ENCODE measurements around the gene ZNF827. TPM values are rescaled to one million over a fixed set of nuclear protein-coding genes. Genes with fewer than 3 reads are reported as not detected.

ZNF827 gene
- total RNA-seq, 4 donors from 2014 or later, result 7.2 to 16.1 (median 10.9) TPM

GRCh38 chr4:145851511-145852201, 87.0 kb downstream of the ZNF827 start:
- in situ Hi-C loops (cut with MboI; ENCODE audit: low sequenced_read_pairs in 4 of 4), result no loop called here
- Histone ChIP-seq H3K4me1 (no peaks in the 10 kb centered on the region), H3K27me3 (no peaks in the 10 kb centered on the region), H3K9me3 (no peaks in the 10 kb centered on the region), H3K27ac (no peak overlapping the region), H3K4me3 (no peak overlapping the region), H3K36me3 (no peaks in the 10 kb centered on the region)
- no peak for ATAC-seq
- DNase-seq, result no peak
- intact Hi-C loops (cut with DNase I; ENCODE audit: low total_unique reads), result no loop called here
- TF ChIP-seq CTCF (IDR thresholded peaks at IDR 0.05 in 4 of 5, conservative IDR thresholded peaks at IDR 0.05 in 1 of 5) (no peak), POLR2A (IDR thresholded peaks at IDR 0.05) (no peak)

GRCh38 chr4:145847764-145848163, 90.9 kb downstream of the ZNF827 start:
- H3K36me3 ChIP-seq, result peaks cover 0 to 6% of the 10 kb centered on the region in 2 donors
- intact Hi-C loops (cut with DNase I; ENCODE audit: low total_unique reads), result loop anchor here (10.0 kb wide), 1 partner anchor 327 kb away; the partner anchor contains the start of gene LSM6
- no peak for TF ChIP-seq CTCF (IDR thresholded peaks at IDR 0.05 in 4 of 5, conservative IDR thresholded peaks at IDR 0.05 in 1 of 5)
- TF ChIP-seq POLR2A (IDR thresholded peaks at IDR 0.05), result no peak
- no peaks in the 10 kb centered on the region for H3K9me3 ChIP-seq
- H3K27me3 ChIP-seq, result no peaks in the 10 kb centered on the region
- in situ Hi-C loops (cut with MboI; ENCODE audit: low sequenced_read_pairs in 4 of 4), result no loop called here
- H3K4me3 ChIP-seq, result no peak overlapping the region
- no peak overlapping the region for H3K27ac ChIP-seq
- no peak for DNase-seq
- peaks cover under 1 to 2% of the 10 kb centered on the region in 2 donors for H3K4me1 ChIP-seq
- ATAC-seq, result no peak

- in situ Hi-C loops (cut with MboI; ENCODE audit: low sequenced_read_pairs in 4 of 4), result no loop called here
- Histone ChIP-seq H3K4me1 (peaks cover 8 to 10% of the 10 kb centered on the region in 2 donors), H3K36me3 (peaks cover 0 to 6% of the 10 kb centered on the region in 2 donors), H3K9me3 (no peaks in the 10 kb centered on the region), H3K27ac (no peak overlapping the region), H3K4me3 (no peak overlapping the region), H3K27me3 (no peaks in the 10 kb centered on the region)
- TF ChIP-seq POLR2A (IDR thresholded peaks at IDR 0.05), result no peak
- no peak for DNase-seq
- ATAC-seq, result no peak
- intact Hi-C loops (cut with DNase I; ENCODE audit: low total_unique reads), result loop anchor here (10.0 kb wide), 1 partner anchor 330 kb away; the partner anchor contains the start of gene LSM6
Measured at GRCh38 chr4:145845118-145845517, 93.5 kb downstream of the ZNF827 start.

GRCh38 chr4:145843639-145844038, 95.0 kb downstream of the ZNF827 start:
- Histone ChIP-seq H3K27ac (no peak overlapping the region), H3K4me1 (peaks cover 8 to 10% of the 10 kb centered on the region in 2 donors), H3K27me3 (no peaks in the 10 kb centered on the region), H3K9me3 (no peaks in the 10 kb centered on the region), H3K4me3 (no peak overlapping the region), H3K36me3 (peaks cover 0 to 6% of the 10 kb centered on the region in 2 donors)
- DNase-seq (no peak), ATAC-seq (no peak)
- intact Hi-C loops (cut with DNase I; ENCODE audit: low total_unique reads) (loop anchor here (5.0 to 10.0 kb wide), 2 partner anchors 104 to 331 kb away; partner anchors contain the start of gene LSM6), in situ Hi-C loops (cut with MboI; ENCODE audit: low sequenced_read_pairs in 4 of 4) (no loop called here)
- TF ChIP-seq POLR2A (IDR thresholded peaks at IDR 0.05) (no peak), CTCF (IDR thresholded peaks at IDR 0.05 in 4 of 5, conservative IDR thresholded peaks at IDR 0.05 in 1 of 5) (no peak)

GRCh38 chr4:145843148-145843547, 95.5 kb downstream of the ZNF827 start:
- peak overlapping the region in 1 of 4 donors; percentile 69 for H3K27ac ChIP-seq
- intact Hi-C loops (cut with DNase I; ENCODE audit: low total_unique reads), result loop anchor here (5.0 to 10.0 kb wide), 2 partner anchors 104 to 332 kb away; partner anchors contain the start of gene LSM6
- no peak for ATAC-seq

More at GRCh38 chr4:145843148-145843547, 95.5 kb downstream of the ZNF827 start:
- peaks cover 8 to 10% of the 10 kb centered on the region in 2 donors for H3K4me1 ChIP-seq
- DNase-seq, result no peak
- in situ Hi-C loops (cut with MboI; ENCODE audit: low sequenced_read_pairs in 4 of 4), result no loop called here
- TF ChIP-seq CTCF (IDR thresholded peaks at IDR 0.05 in 4 of 5, conservative IDR thresholded peaks at IDR 0.05 in 1 of 5), result no peak
- TF ChIP-seq POLR2A (IDR thresholded peaks at IDR 0.05), result no peak
- no peak overlapping the region for H3K4me3 ChIP-seq
- H3K9me3 ChIP-seq, result no peaks in the 10 kb centered on the region
- no peaks in the 10 kb centered on the region for H3K27me3 ChIP-seq
- peaks cover 0 to 6% of the 10 kb centered on the region in 2 donors for H3K36me3 ChIP-seq

All from gastrocnemius medialis (tissue), 4 donors.